IMR-90 (cell line): ENCODE data around the gene HEYL. TPM values are rescaled to one million over a fixed set of nuclear protein-coding genes. Genes with fewer than 3 reads are reported as not detected.

Source experiments
- ATAC-seq: fragments of 200-7000 bp; cut with Tn5 transposase; 2 replicates; pipeline ENCODE4 v1.9.1; 2020; ENCODE audit warnings: low read depth, mild to moderate bottlenecking, moderate library complexity
- BruUV-seq: library from RNA; stranded (reverse); fragments of 400-500 nt; replicated peaks from 2 replicates; lab custom pipeline; 2021; lab: Mats Ljungman, UMichigan
- CTCF ChIA-PET: fragments of 300-600 bp; formaldehyde crosslinking; extraction: SDS; loops from one replicate; lab custom pipeline; 2021; ENCODE audit warnings: antibody characterized with exemption; lab: Yijun Ruan, JAX
- POLR2A ChIA-PET: fragments of 300-600 bp; sonication (Branson Sonifier 250); formaldehyde crosslinking; loops from one replicate; lab custom pipeline; 2022; ENCODE audit warnings: antibody characterized with exemption; ENCODE audit not compliant: unreplicated experiment; lab: Charles Lee
- DNase-seq: peaks from one replicate; pipeline ENCODE4 v3.0.0; 2013
- H2AFZ ChIP-seq: replicated peaks from 2 replicates; pipeline ENCODE3; 2013; ENCODE audit warnings: low read length, mild to moderate bottlenecking; ENCODE audit not compliant: poor library complexity
- H2AK5ac ChIP-seq: 2 replicates; pipeline ENCODE4 v1.6.1; 2013; ENCODE audit warnings: low read depth, low read length, inconsistent platforms
- H2AK9ac ChIP-seq: replicated peaks from 2 replicates; pipeline ENCODE3; 2013; ENCODE audit warnings: mild to moderate bottlenecking, low read depth, low read length, moderate library complexity; ENCODE audit not compliant: poor library complexity
- H2BK120ac ChIP-seq: 2 replicates; pipeline ENCODE4 v1.6.1; 2013; ENCODE audit warnings: low read depth, low read length, inconsistent platforms
- H2BK15ac ChIP-seq: 3 replicates; pipeline ENCODE4 v1.6.1; 2013; ENCODE audit warnings: low read depth, low read length, inconsistent platforms
- H2BK20ac ChIP-seq: 2 replicates; pipeline ENCODE4 v1.6.1; 2013; ENCODE audit warnings: low read depth, mild to moderate bottlenecking, inconsistent platforms, low read length, moderate library complexity
- H2BK5ac ChIP-seq: 2 replicates; pipeline ENCODE4 v1.6.1; 2013; ENCODE audit warnings: mild to moderate bottlenecking, low read depth, low read length, inconsistent platforms; ENCODE audit not compliant: poor library complexity, severe bottlenecking
- H3K14ac ChIP-seq: replicated peaks from 2 replicates; pipeline ENCODE4 v1.6.1; 2013; ENCODE audit warnings: low read depth, low read length, inconsistent platforms
- H3K18ac ChIP-seq: 2 replicates; pipeline ENCODE4 v1.6.1; 2013; ENCODE audit warnings: low read depth, low read length, control low read depth
- H3K23ac ChIP-seq: 2 replicates; pipeline ENCODE4 v1.6.1; 2013; ENCODE audit warnings: low read depth, low read length, inconsistent platforms
- H3K27ac ChIP-seq: 2 replicates; pipeline ENCODE4 v1.5.1; 2013; ENCODE audit warnings: mild to moderate bottlenecking, control low read depth, low read length; ENCODE audit not compliant: insufficient read depth
- H3K27me3 ChIP-seq: 2 replicates; pipeline ENCODE4 v1.6.1; 2013; ENCODE audit warnings: low read length; ENCODE audit not compliant: control insufficient read depth, insufficient read depth
- H3K36me3 ChIP-seq: 2 replicates; pipeline ENCODE4 v1.6.1; 2013; ENCODE audit warnings: low read length, mixed read lengths; ENCODE audit not compliant: control insufficient read depth, insufficient read depth
- H3K4ac ChIP-seq: 2 replicates; pipeline ENCODE4 v1.6.1; 2013; ENCODE audit warnings: low read depth, low read length, inconsistent platforms
- H3K4me1 ChIP-seq: 2 replicates; pipeline ENCODE4 v1.6.1; 2013; ENCODE audit warnings: low read length, mixed read lengths; ENCODE audit not compliant: control insufficient read depth, insufficient read depth
- H3K4me2 ChIP-seq: 2 replicates; pipeline ENCODE4 v1.6.1; 2013; ENCODE audit warnings: low read depth, mild to moderate bottlenecking, control low read depth, low read length, moderate library complexity
- H3K4me3 ChIP-seq: 2 replicates; pipeline ENCODE4 v1.5.1; 2013; ENCODE audit warnings: low read depth, mild to moderate bottlenecking, control low read depth, low read length, moderate library complexity; ENCODE audit not compliant: insufficient read depth
- H3K56ac ChIP-seq: 2 replicates; pipeline ENCODE4 v1.6.1; 2013; ENCODE audit warnings: low read length, inconsistent platforms; ENCODE audit not compliant: insufficient read depth; ENCODE audit errors: extremely low read depth
- H3K79me1 ChIP-seq, 2 experiments: 2 replicates each; pipeline ENCODE4 v1.6.1; 2013; ENCODE audit warnings: low read length in 2 of 2, inconsistent platforms in 1 of 2, low read depth in 1 of 2
- H3K9ac ChIP-seq: 2 replicates; pipeline ENCODE4 v1.6.1; 2013; ENCODE audit warnings: low read depth, low read length, control low read depth
- H3K9me1 ChIP-seq: 2 replicates; pipeline ENCODE4 v1.6.1; 2013; ENCODE audit warnings: low read length, inconsistent platforms; ENCODE audit not compliant: insufficient read depth
- H3K9me3 ChIP-seq: 2 replicates; pipeline ENCODE4 v1.6.1; 2013; ENCODE audit warnings: low read length; ENCODE audit not compliant: control insufficient read depth, insufficient read depth
- H4K20me1 ChIP-seq: 2 replicates; pipeline ENCODE4 v1.6.1; 2013; ENCODE audit warnings: low read length, inconsistent platforms; ENCODE audit not compliant: insufficient read depth
- H4K5ac ChIP-seq: 2 replicates; pipeline ENCODE4 v1.6.1; 2013; ENCODE audit warnings: mild to moderate bottlenecking, low read depth, low read length, control low read depth
- H4K8ac ChIP-seq, 2 experiments: 2 replicates each; pipeline ENCODE4 v1.6.1; 2013; ENCODE audit warnings: low read depth in 2 of 2, low read length in 2 of 2, control low read depth in 1 of 2, inconsistent platforms in 1 of 2
- H4K91ac ChIP-seq: 2 replicates; pipeline ENCODE4 v1.6.1; 2013; ENCODE audit warnings: low read depth, low read length, inconsistent platforms; ENCODE audit not compliant: insufficient read depth
- BHLHE40 ChIP-seq: fragments of 150-350 bp; IDR thresholded peaks from 2 replicates; pipeline ENCODE4 v1.6.1; 2016; ENCODE audit warnings: mild to moderate bottlenecking, low read depth, low read length
- CEBPB ChIP-seq: IDR thresholded peaks from 2 replicates; pipeline ENCODE4 v1.6.1; 2012; ENCODE audit warnings: low read depth, low read length, improper control_type of control experiment
- CHD1 ChIP-seq: IDR thresholded peaks from 2 replicates; pipeline ENCODE4 v1.6.1; 2012; ENCODE audit warnings: low read depth, low read length, improper control_type of control experiment
- FOS ChIP-seq: fragments of 150-350 bp; IDR thresholded peaks from 2 replicates; pipeline ENCODE4 v1.6.1; 2016; ENCODE audit warnings: low read depth, low read length
- MAFK ChIP-seq: IDR thresholded peaks from 2 replicates; pipeline ENCODE4 v1.6.1; 2012; ENCODE audit warnings: low read depth, low read length, improper control_type of control experiment
- MAZ ChIP-seq: IDR thresholded peaks from 2 replicates; pipeline ENCODE4 v1.6.1; 2012; ENCODE audit warnings: low read depth, mild to moderate bottlenecking, low read length, improper control_type of control experiment, moderate library complexity, borderline replicate concordance
- MXI1 ChIP-seq: IDR thresholded peaks from 2 replicates; pipeline ENCODE4 v1.6.1; 2012; ENCODE audit warnings: low read depth, mild to moderate bottlenecking, low read length, moderate library complexity, borderline replicate concordance
- NFE2L2 ChIP-seq: fragments of 150-350 bp; IDR thresholded peaks from 2 replicates; pipeline ENCODE4 v1.6.1; 2016; ENCODE audit warnings: low read depth, mild to moderate bottlenecking, low read length
- POLR2A ChIP-seq: IDR thresholded peaks from 2 replicates; pipeline ENCODE4 v1.6.1; 2012; ENCODE audit warnings: mild to moderate bottlenecking, low read depth, low read length
- RAD21 ChIP-seq: IDR thresholded peaks from 2 replicates; pipeline ENCODE4 v1.6.1; 2012; ENCODE audit warnings: low read length, improper control_type of control experiment
- RCOR1 ChIP-seq: IDR thresholded peaks from 2 replicates; pipeline ENCODE4 v1.6.1; 2012; ENCODE audit warnings: mild to moderate bottlenecking, low read length, improper control_type of control experiment; ENCODE audit not compliant: insufficient replicate concordance
- RFX5 ChIP-seq: IDR thresholded peaks from 2 replicates; pipeline ENCODE4 v1.8.0; 2012; ENCODE audit warnings: low read depth, mild to moderate bottlenecking, low read length, moderate library complexity
- SMC3 ChIP-seq: fragments of 150-350 bp; IDR thresholded peaks from 2 replicates; pipeline ENCODE4 v1.6.1; 2016; ENCODE audit warnings: low read depth, mild to moderate bottlenecking, antibody characterized with exemption, low read length, moderate library complexity
- WGBS, 2 experiments: methylation state at CpG; one replicate each; pipeline versions ENCODE4 v1.1.5 to v1.1.7; 2013; ENCODE audit warnings: missing lambda C conversion rate in 2 of 2; ENCODE audit not compliant: insufficient read length in 1 of 2; ENCODE audit errors: extremely low coverage in 2 of 2; 5-methylcytosine and 5-hydroxymethylcytosine counted together
- dilution Hi-C: fragments of 300-500 bp; cut with HindIII; formaldehyde crosslinking; loops from one replicate; pipeline ENCODE4 v1.14.3; 2018; ENCODE audit warnings: low sequenced_read_pairs; ENCODE audit not compliant: unreplicated experiment
- in situ Hi-C: fragments of 300-500 bp; cut with MboI; formaldehyde crosslinking; loops from 3 replicates; pipeline ENCODE4 v1.14.3; 2019; ENCODE audit warnings: low sequenced_read_pairs, inconsistent platforms, mixed read lengths
- intact Hi-C: fragments of 100-400 bp; cut with micrococcal nuclease; formaldehyde crosslinking; loops from 2 replicates; pipeline ENCODE4 v1.10.0; 2022
- polyA plus RNA-seq, 3 experiments: library from polyadenylated mRNA; depleted of rRNA; stranded (reverse); fragments of >200 nt; gene quantifications; 2 replicates each; pipeline ENCODE4 v1.2.3, GENCODE V29; 2012; ENCODE audit warnings: low replicate concordance in 1 of 3
- total RNA-seq: library from RNA; depleted of rRNA; stranded (reverse); fragments of >200 nt; gene quantifications from 2 replicates; pipeline ENCODE4 v1.2.3, GENCODE V29; 2012
- TF ChIP-seq, protein P1 (sequence below): fragments of 150-350 bp; IDR thresholded peaks from 2 replicates; pipeline ENCODE4 v1.6.1; 2017; ENCODE audit warnings: mild to moderate bottlenecking, antibody characterized with exemption, low read length, low read depth
- TF ChIP-seq, protein P2 (sequence below): conservative IDR thresholded peaks from 2 replicates; pipeline ENCODE4 v1.5.1; 2012; ENCODE audit warnings: mild to moderate bottlenecking, low read depth, low read length, improper control_type of control experiment
- TF ChIP-seq, protein P3 (sequence below): fragments of 150-350 bp; IDR thresholded peaks from 2 replicates; pipeline ENCODE4 v1.6.1; 2016; ENCODE audit warnings: low read depth, mild to moderate bottlenecking, low read length, moderate library complexity, borderline replicate concordance

The HEYL gene
- total and polyA plus RNA-seq, 2 of the 4 experiments (the other 2 are of a cell fraction) = 0.02 TPM; not detected in 1

DNA sequence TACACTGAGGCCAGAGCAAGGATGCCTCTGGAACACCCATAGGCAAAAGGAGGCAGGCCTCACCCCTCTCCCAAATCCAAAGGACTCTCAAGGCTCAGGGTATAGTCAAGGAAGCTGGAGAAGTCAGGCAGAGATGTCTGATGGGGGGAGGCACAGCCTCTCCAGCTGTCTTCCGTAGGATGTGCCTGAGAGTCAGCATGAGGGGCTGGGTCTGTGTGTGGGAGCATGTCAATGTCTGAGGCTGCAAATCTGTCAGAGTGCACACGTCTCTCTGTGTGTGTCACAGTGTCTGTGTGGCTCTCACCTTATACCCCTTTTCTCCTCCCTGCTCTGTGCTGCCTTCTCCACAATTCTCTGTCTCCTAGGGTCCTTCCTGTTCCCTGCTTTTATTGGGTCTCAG, 47.8 kb upstream of the HEYL start:
- no peaks in the 10 kb centered on the region for H3K36me3 ChIP-seq
- ChIA-PET POLR2A (no interaction called here), CTCF (no interaction called here)
- no peak overlapping the region for H4K91ac ChIP-seq
- H2AFZ ChIP-seq = no peak overlapping the region
- in situ Hi-C loops (no loop called here), dilution Hi-C loops (no loop called here), intact Hi-C loops (no loop called here)
- ATAC-seq = no peak
- H3K4me3 ChIP-seq = no peak overlapping the region
- no peak overlapping the region for H2BK5ac ChIP-seq
- H3K18ac ChIP-seq = no peak overlapping the region
- H3K23ac ChIP-seq = no peak overlapping the region
- no peaks in the 10 kb centered on the region for H3K9me1 ChIP-seq
- H4K8ac ChIP-seq = no peak overlapping the region
- no peak overlapping the region for H2BK15ac ChIP-seq
- no peak for DNase-seq
- no peaks in the 10 kb centered on the region for H3K79me1 ChIP-seq
- H3K9ac ChIP-seq = no peak overlapping the region
- H2BK20ac ChIP-seq = no peak overlapping the region
- H3K56ac ChIP-seq = no peak overlapping the region
- no peak overlapping the region for H4K5ac ChIP-seq
- no TSS peak for BruUV-seq
- H2BK120ac ChIP-seq = no peak overlapping the region
- H3K27me3 ChIP-seq = peaks cover 89% of the 10 kb centered on the region
- no peak overlapping the region for H2AK5ac ChIP-seq
- no peak overlapping the region for H3K4me2 ChIP-seq
- peaks cover 4% of the 10 kb centered on the region for H3K9me3 ChIP-seq
- TF ChIP-seq, protein P1, sequence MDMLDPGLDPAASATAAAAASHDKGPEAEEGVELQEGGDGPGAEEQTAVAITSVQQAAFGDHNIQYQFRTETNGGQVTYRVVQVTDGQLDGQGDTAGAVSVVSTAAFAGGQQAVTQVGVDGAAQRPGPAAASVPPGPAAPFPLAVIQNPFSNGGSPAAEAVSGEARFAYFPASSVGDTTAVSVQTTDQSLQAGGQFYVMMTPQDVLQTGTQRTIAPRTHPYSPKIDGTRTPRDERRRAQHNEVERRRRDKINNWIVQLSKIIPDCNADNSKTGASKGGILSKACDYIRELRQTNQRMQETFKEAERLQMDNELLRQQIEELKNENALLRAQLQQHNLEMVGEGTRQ = no peak
- TF ChIP-seq MXI1 (no peak), SMC3 (no peak), FOS (no peak), RAD21 (no peak), CEBPB (no peak), POLR2A (no peak), CHD1 (no peak), BHLHE40 (no peak), RFX5 (no peak), RCOR1 (no peak), NFE2L2 (no peak), MAZ (no peak), MAFK (no peak)
- TF ChIP-seq, protein P2, sequence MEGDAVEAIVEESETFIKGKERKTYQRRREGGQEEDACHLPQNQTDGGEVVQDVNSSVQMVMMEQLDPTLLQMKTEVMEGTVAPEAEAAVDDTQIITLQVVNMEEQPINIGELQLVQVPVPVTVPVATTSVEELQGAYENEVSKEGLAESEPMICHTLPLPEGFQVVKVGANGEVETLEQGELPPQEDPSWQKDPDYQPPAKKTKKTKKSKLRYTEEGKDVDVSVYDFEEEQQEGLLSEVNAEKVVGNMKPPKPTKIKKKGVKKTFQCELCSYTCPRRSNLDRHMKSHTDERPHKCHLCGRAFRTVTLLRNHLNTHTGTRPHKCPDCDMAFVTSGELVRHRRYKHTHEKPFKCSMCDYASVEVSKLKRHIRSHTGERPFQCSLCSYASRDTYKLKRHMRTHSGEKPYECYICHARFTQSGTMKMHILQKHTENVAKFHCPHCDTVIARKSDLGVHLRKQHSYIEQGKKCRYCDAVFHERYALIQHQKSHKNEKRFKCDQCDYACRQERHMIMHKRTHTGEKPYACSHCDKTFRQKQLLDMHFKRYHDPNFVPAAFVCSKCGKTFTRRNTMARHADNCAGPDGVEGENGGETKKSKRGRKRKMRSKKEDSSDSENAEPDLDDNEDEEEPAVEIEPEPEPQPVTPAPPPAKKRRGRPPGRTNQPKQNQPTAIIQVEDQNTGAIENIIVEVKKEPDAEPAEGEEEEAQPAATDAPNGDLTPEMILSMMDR = no peak
- TF ChIP-seq, protein P3, sequence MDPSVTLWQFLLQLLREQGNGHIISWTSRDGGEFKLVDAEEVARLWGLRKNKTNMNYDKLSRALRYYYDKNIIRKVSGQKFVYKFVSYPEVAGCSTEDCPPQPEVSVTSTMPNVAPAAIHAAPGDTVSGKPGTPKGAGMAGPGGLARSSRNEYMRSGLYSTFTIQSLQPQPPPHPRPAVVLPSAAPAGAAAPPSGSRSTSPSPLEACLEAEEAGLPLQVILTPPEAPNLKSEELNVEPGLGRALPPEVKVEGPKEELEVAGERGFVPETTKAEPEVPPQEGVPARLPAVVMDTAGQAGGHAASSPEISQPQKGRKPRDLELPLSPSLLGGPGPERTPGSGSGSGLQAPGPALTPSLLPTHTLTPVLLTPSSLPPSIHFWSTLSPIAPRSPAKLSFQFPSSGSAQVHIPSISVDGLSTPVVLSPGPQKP = no peak
- no peaks in the 10 kb centered on the region; the same call in 1 of the 2 replicates for H3K4me1 ChIP-seq
- H2AK9ac ChIP-seq = no peak overlapping the region
- no peak overlapping the region for H3K4ac ChIP-seq
- H3K14ac ChIP-seq = no peak overlapping the region
- no peaks in the 10 kb centered on the region; the same call in 1 of the 2 replicates for H4K20me1 ChIP-seq
- H3K27ac ChIP-seq = no peak overlapping the region
- 0% methylated on average over 2 of the region's 2 CpGs; no CpG with 5 or more reads in 1 of the 2 experiments for WGBS, 2 experiments
